SK-N-SH treated with all-trans-retinoic acid at 6 μM for 48 hours (cell line): Measurements from ENCODE around the gene COPG2.

Experiments used
- ATAC-seq: fragments of 200-7000 bp; cut with Tn5 transposase; 3 replicates; pipeline ENCODE4 v1.9.1; 2020; ENCODE audit warnings: mild to moderate bottlenecking, moderate library complexity
- ARNTL ChIP-seq: fragments of 450-650 bp; formaldehyde crosslinking; IDR thresholded peaks from 2 replicates; pipeline ENCODE4 v1.5.0; 2020; ENCODE audit warnings: low read depth, mild to moderate bottlenecking, moderate library complexity, borderline replicate concordance
- BACH2 ChIP-seq: fragments of 250-450 bp; sonication (Bioruptor Pico); IDR thresholded peaks from 2 replicates; pipeline ENCODE4 v1.9.0; 2021; ENCODE audit warnings: mild to moderate bottlenecking, borderline replicate concordance
- CSDC2 ChIP-seq: fragments of 250-450 bp; sonication (Bioruptor Pico); IDR thresholded peaks from 2 replicates; pipeline ENCODE4 v1.5.0; 2020; ENCODE audit warnings: mild to moderate bottlenecking, moderate library complexity
- CSRNP3 ChIP-seq: fragments of 250-450 bp; sonication (Bioruptor Pico); IDR thresholded peaks from 2 replicates; pipeline ENCODE4 v1.5.1; 2021; ENCODE audit warnings: mild to moderate bottlenecking, moderate library complexity
- ESRRG ChIP-seq: fragments of 250-450 bp; sonication (Bioruptor Pico); IDR thresholded peaks from 2 replicates; pipeline ENCODE4 v1.6.1; 2021; ENCODE audit warnings: mild to moderate bottlenecking
- GLIS3 ChIP-seq: fragments of 250-450 bp; sonication (Bioruptor Pico); IDR thresholded peaks from 2 replicates; pipeline ENCODE4 v1.5.0; 2020; ENCODE audit warnings: mild to moderate bottlenecking, moderate library complexity
- ISL1 ChIP-seq: fragments of 250-450 bp; sonication (Bioruptor Pico); IDR thresholded peaks from 2 replicates; pipeline ENCODE4 v2.1.2; 2022; ENCODE audit warnings: mild to moderate bottlenecking, moderate library complexity
- OSR1 ChIP-seq: fragments of 250-450 bp; sonication (Bioruptor Pico); IDR thresholded peaks from 2 replicates; pipeline ENCODE4 v1.8.0; 2022; ENCODE audit warnings: moderate library complexity, mild to moderate bottlenecking, inconsistent platforms
- PATZ1 ChIP-seq: fragments of 250-450 bp; sonication (Bioruptor Pico); IDR thresholded peaks from 2 replicates; pipeline ENCODE4 v1.8.0; 2020; ENCODE audit warnings: mild to moderate bottlenecking, moderate library complexity, borderline replicate concordance
- PPARA ChIP-seq: fragments of 250-450 bp; sonication (Bioruptor Pico); IDR thresholded peaks from 2 replicates; pipeline ENCODE4 v1.5.0; 2020; ENCODE audit warnings: mild to moderate bottlenecking, borderline replicate concordance
- RARB ChIP-seq: fragments of 250-450 bp; sonication (Bioruptor Pico); IDR thresholded peaks from 2 replicates; pipeline ENCODE4 v1.8.0; 2021; ENCODE audit warnings: mild to moderate bottlenecking, moderate library complexity
- SNAI2 ChIP-seq: fragments of 250-450 bp; sonication (Bioruptor Pico); IDR thresholded peaks from 2 replicates; pipeline ENCODE4 v1.5.0; 2020; ENCODE audit warnings: mild to moderate bottlenecking, moderate library complexity
- TCF4 ChIP-seq: fragments of 250-450 bp; sonication (Bioruptor Pico); IDR thresholded peaks from 2 replicates; pipeline ENCODE4 v1.8.0; 2021; ENCODE audit warnings: mild to moderate bottlenecking, moderate library complexity, borderline replicate concordance
- TOX ChIP-seq: fragments of 250-450 bp; sonication (Bioruptor Pico); IDR thresholded peaks from 2 replicates; pipeline ENCODE4 v1.8.0; 2021; ENCODE audit warnings: mild to moderate bottlenecking, moderate library complexity, borderline replicate concordance
- TSHZ2 ChIP-seq: fragments of 250-450 bp; sonication (Bioruptor Pico); IDR thresholded peaks from 2 replicates; pipeline ENCODE4 v1.5.0; 2020; ENCODE audit warnings: mild to moderate bottlenecking, moderate library complexity
- ZC3H10 ChIP-seq: fragments of 250-450 bp; sonication (Bioruptor Pico); IDR thresholded peaks from 2 replicates; pipeline ENCODE4 v1.5.1; 2021; ENCODE audit warnings: mild to moderate bottlenecking, moderate library complexity
- ZFP3 ChIP-seq: fragments of 250-450 bp; sonication (Bioruptor Pico); IDR thresholded peaks from 2 replicates; pipeline ENCODE4 v1.5.0; 2020; ENCODE audit warnings: mild to moderate bottlenecking, moderate library complexity
- ZFP30 ChIP-seq: fragments of 450-650 bp; formaldehyde crosslinking; IDR thresholded peaks from 2 replicates; pipeline ENCODE4 v1.5.0; 2022; ENCODE audit warnings: mild to moderate bottlenecking, moderate library complexity
- ZNF565 ChIP-seq: fragments of 450-650 bp; formaldehyde crosslinking; conservative IDR thresholded peaks from 2 replicates; pipeline ENCODE4 v1.5.0; 2020; ENCODE audit warnings: low read depth, mild to moderate bottlenecking, moderate library complexity
- ZNF70 ChIP-seq: fragments of 450-650 bp; formaldehyde crosslinking; IDR thresholded peaks from 2 replicates; pipeline ENCODE4 v1.5.0; 2020; ENCODE audit warnings: mild to moderate bottlenecking, moderate library complexity
- ZNF8 ChIP-seq: fragments of 450-650 bp; formaldehyde crosslinking; IDR thresholded peaks from 2 replicates; pipeline ENCODE4 v1.5.0; 2020; ENCODE audit warnings: mild to moderate bottlenecking, moderate library complexity
- TF ChIP-seq, protein P1 (sequence below): fragments of 250-450 bp; sonication (Bioruptor Pico); IDR thresholded peaks from 2 replicates; pipeline ENCODE4 v1.8.0; 2021; ENCODE audit warnings: low read depth, mild to moderate bottlenecking, moderate library complexity, borderline replicate concordance

COPG2 gene

GRCh38 chr7:130463553-130464434, 204.8 kb downstream of the COPG2 start (continued):
- TF ChIP-seq CSRNP3: no peak

GRCh38 chr7:130461272-130461671, 207.3 kb downstream of the COPG2 start:
- ATAC-seq: no peak
- TF ChIP-seq SNAI2 (no peak), ZC3H10 (CRISPR knock-in tag) (no peak), ARNTL (CRISPR knock-in tag) (no peak), TSHZ2 (no peak), CSDC2 (no peak), ZFP3 (CRISPR knock-in tag) (no peak), PATZ1 (CRISPR knock-in tag) (no peak), ISL1 (CRISPR knock-in tag) (no peak), BACH2 (CRISPR knock-in tag) (no peak), RARB (no peak), ZNF8 (CRISPR knock-in tag) (no peak), ESRRG (CRISPR knock-in tag) (no peak), ZNF565 (no peak), ZNF70 (CRISPR knock-in tag) (no peak), TCF4 (CRISPR knock-in tag) (no peak), PPARA (no peak), GLIS3 (CRISPR knock-in tag) (no peak), OSR1 (CRISPR knock-in tag) (no peak), ZFP30 (CRISPR knock-in tag) (no peak)
- TF ChIP-seq, protein P1, sequence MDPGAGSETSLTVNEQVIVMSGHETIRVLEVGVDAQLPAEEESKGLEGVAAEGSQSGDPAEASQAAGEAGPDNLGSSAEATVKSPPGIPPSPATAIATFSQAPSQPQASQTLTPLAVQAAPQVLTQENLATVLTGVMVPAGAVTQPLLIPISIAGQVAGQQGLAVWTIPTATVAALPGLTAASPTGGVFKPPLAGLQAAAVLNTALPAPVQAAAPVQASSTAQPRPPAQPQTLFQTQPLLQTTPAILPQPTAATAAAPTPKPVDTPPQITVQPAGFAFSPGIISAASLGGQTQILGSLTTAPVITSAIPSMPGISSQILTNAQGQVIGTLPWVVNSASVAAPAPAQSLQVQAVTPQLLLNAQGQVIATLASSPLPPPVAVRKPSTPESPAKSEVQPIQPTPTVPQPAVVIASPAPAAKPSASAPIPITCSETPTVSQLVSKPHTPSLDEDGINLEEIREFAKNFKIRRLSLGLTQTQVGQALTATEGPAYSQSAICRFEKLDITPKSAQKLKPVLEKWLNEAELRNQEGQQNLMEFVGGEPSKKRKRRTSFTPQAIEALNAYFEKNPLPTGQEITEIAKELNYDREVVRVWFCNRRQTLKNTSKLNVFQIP (CRISPR knock-in tag): no peak

GRCh38 chr7:130458257-130458656, 210.3 kb downstream of the COPG2 start:
- TF ChIP-seq SNAI2 (no peak), ZNF565 (no peak), CSRNP3 (no peak), TCF4 (CRISPR knock-in tag) (no peak), RARB (no peak), TSHZ2 (no peak), BACH2 (CRISPR knock-in tag) (no peak), ZNF8 (CRISPR knock-in tag) (no peak), TOX (CRISPR knock-in tag) (no peak), ZNF70 (CRISPR knock-in tag) (no peak), ZFP30 (CRISPR knock-in tag) (no peak), ZC3H10 (CRISPR knock-in tag) (no peak), ESRRG (CRISPR knock-in tag) (no peak), ISL1 (CRISPR knock-in tag) (no peak), PPARA (no peak)
- TF ChIP-seq, protein P1 (CRISPR knock-in tag): no peak
- ATAC-seq: no peak
